H9 (cell line): ENCODE measurements around the gene CCDC27. TPM values are rescaled to one million over a fixed set of nuclear protein-coding genes. Genes with fewer than 3 reads are reported as not detected.

ENCODE experiments used
- DNase-seq: peaks from one replicate; pipeline ENCODE4 v3.0.0-alpha.2; 2017
- H2AFZ ChIP-seq: one replicate; pipeline ENCODE4 v1.6.1; 2013; ENCODE audit warnings: mild to moderate bottlenecking, low read length, control low read depth, moderate library complexity
- H2AK5ac ChIP-seq: 2 replicates; pipeline ENCODE4 v1.6.1; 2013; ENCODE audit warnings: low read length, control low read depth, mixed read lengths; ENCODE audit not compliant: insufficient read length
- H2BK120ac ChIP-seq: one replicate; pipeline ENCODE4 v1.6.1; 2013; ENCODE audit warnings: low read depth, mild to moderate bottlenecking, low read length, control low read depth, inconsistent platforms; ENCODE audit not compliant: poor library complexity, severe bottlenecking
- H2BK12ac ChIP-seq: 2 replicates; pipeline ENCODE4 v1.6.1; 2013; ENCODE audit warnings: low read length, control low read depth, mixed read lengths, low read depth; ENCODE audit not compliant: insufficient read length
- H2BK15ac ChIP-seq: 2 replicates; pipeline ENCODE4 v1.6.1; 2013; ENCODE audit warnings: low read depth, low read length, control low read depth
- H2BK20ac ChIP-seq: one replicate; pipeline ENCODE4 v1.6.1; 2013; ENCODE audit warnings: low read depth, mild to moderate bottlenecking, low read length, control low read depth, inconsistent platforms; ENCODE audit not compliant: poor library complexity, severe bottlenecking
- H2BK5ac ChIP-seq: 2 replicates; pipeline ENCODE4 v1.6.1; 2013; ENCODE audit warnings: low read length, control low read depth, mixed read lengths; ENCODE audit not compliant: insufficient read length
- H3K14ac ChIP-seq: 2 replicates; pipeline ENCODE4 v1.6.1; 2013; ENCODE audit warnings: low read length, control low read depth; ENCODE audit not compliant: insufficient read depth
- H3K18ac ChIP-seq: 2 replicates; pipeline ENCODE4 v1.6.1; 2013; ENCODE audit warnings: low read depth, mild to moderate bottlenecking, mixed read lengths, low read length, control low read depth; ENCODE audit not compliant: insufficient read length
- H3K23ac ChIP-seq: 2 replicates; pipeline ENCODE4 v1.6.1; 2013; ENCODE audit warnings: low read length, control low read depth, mixed read lengths, low read depth; ENCODE audit not compliant: insufficient read length
- H3K23me2 ChIP-seq: 2 replicates; pipeline ENCODE4 v1.6.1; 2013; ENCODE audit warnings: low read depth, mild to moderate bottlenecking, mixed read lengths, low read length, control low read depth; ENCODE audit not compliant: insufficient read length, poor library complexity, severe bottlenecking
- H3K27ac ChIP-seq: 2 replicates; pipeline ENCODE4 v1.5.1; 2013; ENCODE audit warnings: low read length, control low read depth, mixed read lengths, low read depth; ENCODE audit not compliant: insufficient read length
- H3K27me3 ChIP-seq: 2 replicates; pipeline ENCODE4 v1.6.1; 2013; ENCODE audit warnings: low read length, control low read depth, inconsistent platforms; ENCODE audit not compliant: insufficient read depth
- H3K4ac ChIP-seq: 2 replicates; pipeline ENCODE4 v1.6.1; 2013; ENCODE audit warnings: low read depth, mild to moderate bottlenecking, control low read depth, inconsistent platforms, low read length, moderate library complexity
- H3K4me1 ChIP-seq: 2 replicates; pipeline ENCODE4 v1.6.1; 2013; ENCODE audit warnings: low read length, control low read depth, inconsistent platforms; ENCODE audit not compliant: insufficient read depth
- H3K4me2 ChIP-seq: 2 replicates; pipeline ENCODE4 v1.6.1; 2013; ENCODE audit warnings: low read length, control low read depth, mixed read lengths; ENCODE audit not compliant: insufficient read length, insufficient read depth
- H3K56ac ChIP-seq: 2 replicates; pipeline ENCODE4 v1.6.1; 2013; ENCODE audit warnings: low read depth, mild to moderate bottlenecking, mixed read lengths, low read length, control low read depth; ENCODE audit not compliant: insufficient read length
- H3K79me1 ChIP-seq: 2 replicates; pipeline ENCODE4 v1.6.1; 2013; ENCODE audit warnings: low read depth, mild to moderate bottlenecking, moderate library complexity, low read length, control low read depth, inconsistent platforms; ENCODE audit not compliant: insufficient read depth, poor library complexity, severe bottlenecking
- H3K79me2 ChIP-seq: 2 replicates; pipeline ENCODE4 v1.6.1; 2013; ENCODE audit warnings: low read length, control low read depth, inconsistent platforms; ENCODE audit not compliant: insufficient read depth
- H3K9ac ChIP-seq: 2 replicates; pipeline ENCODE4 v1.6.1; 2013; ENCODE audit warnings: low read length, control low read depth, mixed read lengths; ENCODE audit not compliant: insufficient read length; ENCODE audit errors: extremely low read depth
- H3K9me3 ChIP-seq: one replicate; pipeline ENCODE4 v1.6.1; 2013; ENCODE audit warnings: low read depth, low read length, inconsistent platforms; ENCODE audit not compliant: control insufficient read depth
- H3T11ph ChIP-seq: one replicate; pipeline ENCODE4 v1.6.1; 2013; ENCODE audit warnings: mild to moderate bottlenecking, low read length, control low read depth, inconsistent platforms
- H4K20me1 ChIP-seq: one replicate; pipeline ENCODE4 v1.6.1; 2013; ENCODE audit not compliant: control insufficient read depth, insufficient read length, insufficient read depth
- H4K5ac ChIP-seq: 2 replicates; pipeline ENCODE4 v1.6.1; 2013; ENCODE audit warnings: low read depth, mild to moderate bottlenecking, mixed read lengths, low read length, control low read depth; ENCODE audit not compliant: insufficient read length
- H4K8ac ChIP-seq: replicated peaks from 2 replicates; pipeline ENCODE4 v1.6.1; 2013; ENCODE audit warnings: low read length, control low read depth, mixed read lengths, low read depth; ENCODE audit not compliant: insufficient read length
- H4K91ac ChIP-seq: 2 replicates; pipeline ENCODE4 v1.6.1; 2013; ENCODE audit warnings: low read depth, mild to moderate bottlenecking, moderate library complexity, mixed read lengths, low read length, control low read depth; ENCODE audit not compliant: insufficient read length
- H3K27ac Mint-ChIP-seq, 3 experiments: 2 replicates in 2 of 3; 3 replicates in 1 of 3; pipeline ENCODE4 v1.8.0; 2020 to 2021; ENCODE audit warnings: mixed read lengths in 3 of 3, mild to moderate bottlenecking in 1 of 3, moderate library complexity in 1 of 3
- H3K27me3 Mint-ChIP-seq: 2 replicates; pipeline ENCODE4 v1.8.0; 2021; ENCODE audit warnings: low read depth, mild to moderate bottlenecking, moderate library complexity, mixed read lengths
- H3K36me3 Mint-ChIP-seq, 3 experiments: 2 replicates in 2 of 3; 3 replicates in 1 of 3; pipeline ENCODE4 v1.8.0; 2020 to 2021; ENCODE audit warnings: low read depth in 3 of 3, mixed read lengths in 3 of 3; ENCODE audit not compliant: insufficient read depth in 1 of 3
- H3K4me1 Mint-ChIP-seq, 2 experiments: 2 replicates each; pipeline ENCODE4 v1.8.0; 2020; ENCODE audit warnings: mixed read lengths in 2 of 2
- H3K4me3 Mint-ChIP-seq, 2 experiments: 2 replicates in 1 of 2; 3 replicates in 1 of 2; pipeline ENCODE4 v1.8.0; 2020 to 2021; ENCODE audit warnings: mild to moderate bottlenecking in 2 of 2, mixed read lengths in 2 of 2, moderate library complexity in 1 of 2
- H3K9me3 Mint-ChIP-seq, 2 experiments: 2 replicates in 1 of 2; 3 replicates in 1 of 2; pipeline ENCODE4 v1.8.0; 2020; ENCODE audit warnings: mild to moderate bottlenecking in 2 of 2, mixed read lengths in 2 of 2, moderate library complexity in 1 of 2
- WGBS: extraction: QIAGEN DNeasy Blood & Tissue Kit; methylation state at CpG from one replicate; pipeline ENCODE4 v1.1.7; 2013; ENCODE audit warnings: missing lambda C conversion rate, low lambda C conversion rate, mixed read lengths; ENCODE audit not compliant: insufficient read length; ENCODE audit errors: extremely low coverage; 5-methylcytosine and 5-hydroxymethylcytosine counted together
- total RNA-seq: library from RNA; stranded (reverse); gene quantifications from 2 replicates; pipeline ENCODE4 v1.2.1, GENCODE V29; 2021
- TF ChIP-seq, protein P1 (sequence below): fragments of 200-600 bp; sonication (generic); conservative IDR thresholded peaks from 3 replicates; pipeline ENCODE4 v1.8.0; 2021; ENCODE audit warnings: antibody characterized with exemption, mild to moderate bottlenecking

CCDC27 gene
- total RNA-seq, 1 experiment from 2014 or later, result not detected

GRCh38 chr1:3749512-3749911 lies 2.7 kb upstream of the CCDC27 start:
- H3K36me3 Mint-ChIP-seq, result peaks cover 9 to 12% (median 10%) of the 10 kb centered on the region in 3 experiments; a peak in 6 of 7 replicates
- Histone ChIP-seq H4K8ac (no peak overlapping the region), H3K9ac (no peak overlapping the region), H2BK15ac (no peak overlapping the region), H2BK5ac (no peak overlapping the region), H3K4ac (no peak overlapping the region), H3K27ac (no peak overlapping the region), H4K5ac (no peak overlapping the region), H3T11ph (no peak overlapping the region), H3K18ac (no peak overlapping the region), H3K4me1 (peaks cover 5% of the 10 kb centered on the region; the same call in 1 of the 2 replicates), H3K14ac (no peak overlapping the region), H3K27me3 (no peaks in the 10 kb centered on the region; the same call in 1 of the 2 replicates), H3K79me1 (no peaks in the 10 kb centered on the region), H3K56ac (no peak overlapping the region), H3K9me3 (no peaks in the 10 kb centered on the region), H2AFZ (no peak overlapping the region), H3K4me2 (no peak overlapping the region), H2BK20ac (no peak overlapping the region), H2BK120ac (no peak overlapping the region), H2BK12ac (no peak overlapping the region), H4K20me1 (peaks cover 3% of the 10 kb centered on the region), H2AK5ac (no peak overlapping the region), H3K23ac (no peak overlapping the region), H3K23me2 (peaks cover 11% of the 10 kb centered on the region), H4K91ac (no peak overlapping the region), H3K79me2 (peaks cover 2% of the 10 kb centered on the region; the same call in 1 of the 2 replicates)
- H3K27ac Mint-ChIP-seq, result no peak overlapping the region
- no peaks in the 10 kb centered on the region for H3K9me3 Mint-ChIP-seq
- H3K4me1 Mint-ChIP-seq, result peaks cover 18% of the 10 kb centered on the region in 2 experiments
- WGBS, result no CpG with 5 or more reads among the region's 5 CpGs
- no peak for DNase-seq
- H3K27me3 Mint-ChIP-seq, result peaks cover 25% of the 10 kb centered on the region
- TF ChIP-seq, protein P1, sequence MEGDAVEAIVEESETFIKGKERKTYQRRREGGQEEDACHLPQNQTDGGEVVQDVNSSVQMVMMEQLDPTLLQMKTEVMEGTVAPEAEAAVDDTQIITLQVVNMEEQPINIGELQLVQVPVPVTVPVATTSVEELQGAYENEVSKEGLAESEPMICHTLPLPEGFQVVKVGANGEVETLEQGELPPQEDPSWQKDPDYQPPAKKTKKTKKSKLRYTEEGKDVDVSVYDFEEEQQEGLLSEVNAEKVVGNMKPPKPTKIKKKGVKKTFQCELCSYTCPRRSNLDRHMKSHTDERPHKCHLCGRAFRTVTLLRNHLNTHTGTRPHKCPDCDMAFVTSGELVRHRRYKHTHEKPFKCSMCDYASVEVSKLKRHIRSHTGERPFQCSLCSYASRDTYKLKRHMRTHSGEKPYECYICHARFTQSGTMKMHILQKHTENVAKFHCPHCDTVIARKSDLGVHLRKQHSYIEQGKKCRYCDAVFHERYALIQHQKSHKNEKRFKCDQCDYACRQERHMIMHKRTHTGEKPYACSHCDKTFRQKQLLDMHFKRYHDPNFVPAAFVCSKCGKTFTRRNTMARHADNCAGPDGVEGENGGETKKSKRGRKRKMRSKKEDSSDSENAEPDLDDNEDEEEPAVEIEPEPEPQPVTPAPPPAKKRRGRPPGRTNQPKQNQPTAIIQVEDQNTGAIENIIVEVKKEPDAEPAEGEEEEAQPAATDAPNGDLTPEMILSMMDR, result no peak
- no peak overlapping the region for H3K4me3 Mint-ChIP-seq
